Fibroblast of the aortic adventitia (primary cell): Measurements from ENCODE around the gene DCAF12. TPM values are rescaled to one million over a fixed set of nuclear protein-coding genes. Genes with fewer than 3 reads are reported as not detected.

Experiments used
- DNase-seq: peaks from one replicate; pipeline ENCODE4 v3.0.0-alpha.2; 2010; ENCODE audit warnings: low read depth
- H3K4me3 ChIP-seq: 2 replicates; pipeline ENCODE4 v1.5.1; 2011; ENCODE audit warnings: low read depth, mild to moderate bottlenecking, control low read depth, low read length, moderate library complexity
- total RNA-seq: library from RNA; depleted of rRNA; stranded (reverse); fragments of >200 nt; gene quantifications from 2 replicates; pipeline ENCODE4 v1.2.3, GENCODE V29; 2012; ENCODE audit warnings: low replicate concordance
- TF ChIP-seq, protein P1 (sequence below): IDR thresholded peaks from 2 replicates; pipeline ENCODE4 v1.5.1; 2011; ENCODE audit warnings: mild to moderate bottlenecking, low read length, control low read depth, inconsistent platforms; ENCODE audit not compliant: insufficient read depth

The DCAF12 gene
- total RNA-seq = 7.6 and 25.9 TPM in 2 replicates

DNA sequence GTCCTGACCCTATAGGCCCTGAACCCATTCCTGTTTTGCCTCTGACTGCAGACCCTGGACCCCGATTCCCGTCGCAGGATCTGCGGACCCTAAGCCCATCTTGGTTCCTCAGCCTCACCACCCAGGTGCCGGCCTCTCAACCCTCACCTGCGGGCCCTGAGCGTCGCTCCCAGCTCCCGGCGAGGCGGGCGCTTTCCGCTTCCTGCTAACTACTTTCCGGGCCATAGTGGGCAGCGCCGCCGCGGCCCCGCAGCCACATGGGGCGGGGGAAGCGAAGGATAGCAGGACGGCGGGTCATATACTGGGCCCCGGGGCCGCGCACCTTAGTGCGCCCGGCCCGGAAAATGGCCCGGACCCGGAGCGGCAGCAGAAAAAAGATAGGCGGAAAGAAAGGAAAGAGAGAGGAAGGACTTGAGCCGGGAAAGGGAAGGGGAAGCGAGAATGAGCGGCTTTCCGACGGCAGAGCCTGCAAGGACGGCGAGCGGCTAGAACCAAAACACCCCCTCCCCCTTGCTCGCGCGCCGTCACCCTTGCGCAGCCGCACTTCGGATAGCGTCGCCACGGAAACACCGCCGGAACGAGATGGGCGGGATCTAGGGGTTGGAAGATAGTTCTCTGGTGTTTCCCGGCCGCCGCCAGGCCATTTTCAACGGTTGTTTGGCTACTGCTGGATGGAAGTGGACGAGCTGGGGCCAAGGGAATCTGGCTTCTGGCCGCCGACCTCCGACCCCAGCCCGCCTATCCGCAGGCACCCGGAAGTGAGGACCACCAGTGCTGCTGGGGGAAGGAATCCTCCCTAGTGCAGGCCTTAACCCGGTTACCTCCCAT lies at the start of gene DCAF12:
Gene DCAF12 (minus strand): TSS at position 492 of the 828 bp plus-strand sequence. CDS start 267 bp downstream, at position 225.
- H3K4me3 ChIP-seq = peak within 1 kb of the TSS; percentile 98
- TF ChIP-seq, protein P1, sequence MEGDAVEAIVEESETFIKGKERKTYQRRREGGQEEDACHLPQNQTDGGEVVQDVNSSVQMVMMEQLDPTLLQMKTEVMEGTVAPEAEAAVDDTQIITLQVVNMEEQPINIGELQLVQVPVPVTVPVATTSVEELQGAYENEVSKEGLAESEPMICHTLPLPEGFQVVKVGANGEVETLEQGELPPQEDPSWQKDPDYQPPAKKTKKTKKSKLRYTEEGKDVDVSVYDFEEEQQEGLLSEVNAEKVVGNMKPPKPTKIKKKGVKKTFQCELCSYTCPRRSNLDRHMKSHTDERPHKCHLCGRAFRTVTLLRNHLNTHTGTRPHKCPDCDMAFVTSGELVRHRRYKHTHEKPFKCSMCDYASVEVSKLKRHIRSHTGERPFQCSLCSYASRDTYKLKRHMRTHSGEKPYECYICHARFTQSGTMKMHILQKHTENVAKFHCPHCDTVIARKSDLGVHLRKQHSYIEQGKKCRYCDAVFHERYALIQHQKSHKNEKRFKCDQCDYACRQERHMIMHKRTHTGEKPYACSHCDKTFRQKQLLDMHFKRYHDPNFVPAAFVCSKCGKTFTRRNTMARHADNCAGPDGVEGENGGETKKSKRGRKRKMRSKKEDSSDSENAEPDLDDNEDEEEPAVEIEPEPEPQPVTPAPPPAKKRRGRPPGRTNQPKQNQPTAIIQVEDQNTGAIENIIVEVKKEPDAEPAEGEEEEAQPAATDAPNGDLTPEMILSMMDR = peak; percentile 3
- peak; percentile 90 for DNase-seq

DNA sequence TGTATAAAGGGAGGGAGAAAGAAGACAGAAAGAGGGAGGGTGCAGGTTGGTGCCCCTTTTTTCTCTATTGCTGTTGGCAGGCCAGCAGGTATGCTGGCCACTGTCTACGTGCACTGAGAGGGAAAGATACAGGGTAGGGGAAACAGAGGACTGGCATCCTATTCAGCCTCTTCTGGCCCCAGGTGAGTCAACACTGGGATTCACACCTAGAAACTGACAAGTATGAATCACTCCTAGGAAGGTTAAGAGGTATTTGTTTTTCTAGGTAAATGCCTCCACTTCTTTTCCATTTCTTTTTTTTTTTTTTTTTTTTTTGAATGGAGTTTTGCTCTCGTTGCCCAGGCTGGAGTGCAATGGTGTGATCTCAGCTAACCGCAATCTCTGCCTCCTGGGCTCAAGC lies 49.6 kb upstream of the DCAF12 start:
- no peak for DNase-seq

DNA sequence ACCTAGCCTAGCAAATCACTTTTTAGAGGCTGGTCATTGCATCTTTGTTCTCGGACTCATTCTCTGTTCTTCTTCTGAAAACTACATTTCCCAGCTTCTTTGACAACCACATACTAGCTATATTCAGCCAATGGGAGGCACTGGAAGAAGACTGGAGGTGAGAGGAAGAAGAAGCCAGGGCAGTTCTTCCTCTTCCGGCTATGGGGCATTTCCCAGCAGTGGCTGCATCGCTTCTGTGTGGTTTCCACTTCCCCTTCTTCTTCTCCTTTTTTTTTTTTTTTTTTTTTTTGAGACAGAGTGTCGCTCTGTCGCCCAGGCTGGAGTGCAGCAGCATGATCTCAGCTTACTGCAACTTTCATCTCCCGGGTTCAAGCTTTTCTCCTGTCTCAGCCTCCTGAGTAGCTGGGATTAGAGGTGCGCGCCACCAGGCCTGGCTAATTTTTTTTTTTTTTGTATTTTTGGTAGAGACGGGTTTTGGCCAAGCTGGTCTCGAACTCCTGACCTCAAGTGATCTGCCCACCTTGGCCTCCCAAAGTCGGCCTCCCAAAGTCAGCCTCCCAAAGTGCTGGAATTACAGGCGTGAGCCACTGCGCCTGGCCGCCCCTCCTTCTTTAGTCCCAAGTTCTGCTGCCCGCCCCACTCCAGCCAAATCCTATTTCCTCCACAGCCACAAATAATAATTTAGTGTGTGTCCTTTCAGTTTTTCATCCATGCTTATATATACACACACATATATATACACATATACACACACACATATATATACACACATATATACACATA lies 45.4 kb upstream of the DCAF12 start:
- no peak for DNase-seq
- TF ChIP-seq, protein P1 = no peak
- no peak overlapping the region for H3K4me3 ChIP-seq

More for the DNA sequence above, 49.6 kb upstream of the DCAF12 start:
- H3K4me3 ChIP-seq = no peak overlapping the region
- TF ChIP-seq, protein P1 = no peak

DNA sequence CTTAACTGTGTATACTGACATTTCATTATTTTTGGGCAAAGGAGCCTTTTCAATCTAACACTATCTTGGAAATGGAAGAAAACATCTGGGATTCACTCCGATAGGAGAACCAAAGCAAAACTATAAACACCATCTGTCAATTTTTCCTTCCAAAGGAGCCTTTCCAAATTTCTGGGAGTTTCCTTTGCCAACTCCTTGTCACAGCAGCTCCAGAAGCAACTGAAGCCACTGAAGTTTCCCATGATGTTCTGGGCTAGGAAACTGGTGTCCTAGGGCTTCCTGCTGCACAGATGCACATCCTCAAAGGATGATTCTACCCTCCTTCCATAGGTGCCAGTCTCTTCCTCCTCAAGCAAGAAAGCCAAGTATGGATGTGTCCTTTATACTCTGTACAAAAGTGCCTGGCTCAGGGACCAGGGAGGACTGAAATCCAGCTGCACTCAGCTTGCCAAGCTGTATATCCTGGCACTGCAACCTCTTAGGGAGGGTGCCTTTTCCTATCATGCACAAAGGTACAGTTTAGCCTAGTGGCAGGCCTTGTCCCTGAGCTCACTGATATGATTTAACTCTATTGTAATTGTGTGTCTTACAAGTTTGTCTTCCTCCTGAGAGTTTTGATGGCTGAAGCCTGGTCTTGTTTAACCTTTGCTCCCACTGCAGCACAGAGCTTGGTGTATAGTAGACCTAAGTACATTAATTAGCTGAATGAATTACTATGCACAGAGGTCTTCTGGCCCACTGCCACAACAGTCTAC lies 43.9 kb upstream of the DCAF12 start:
- TF ChIP-seq, protein P1 = no peak
- no peak overlapping the region for H3K4me3 ChIP-seq
- no peak for DNase-seq

DNA sequence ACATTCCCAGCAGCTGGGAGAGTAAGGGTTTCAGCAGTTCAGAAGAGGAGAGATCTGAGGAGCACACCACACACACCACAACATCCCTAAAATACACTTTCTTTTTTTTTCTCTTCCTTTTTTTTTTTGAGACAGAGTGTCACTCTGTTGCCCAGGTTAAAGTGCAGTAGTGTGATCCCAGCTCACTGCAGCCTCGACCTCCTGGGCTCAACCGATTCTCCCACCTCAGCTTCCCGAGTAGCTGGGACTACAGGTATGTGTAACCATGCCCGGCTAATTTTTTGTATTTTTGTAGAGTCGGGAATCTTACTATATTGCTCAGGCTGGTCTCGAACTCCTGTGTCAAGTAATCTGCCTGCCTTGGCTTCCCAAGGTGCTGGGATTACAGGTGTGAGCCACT lies 42.6 kb upstream of the DCAF12 start:
- no peak for DNase-seq
- TF ChIP-seq, protein P1 = no peak

DNA sequence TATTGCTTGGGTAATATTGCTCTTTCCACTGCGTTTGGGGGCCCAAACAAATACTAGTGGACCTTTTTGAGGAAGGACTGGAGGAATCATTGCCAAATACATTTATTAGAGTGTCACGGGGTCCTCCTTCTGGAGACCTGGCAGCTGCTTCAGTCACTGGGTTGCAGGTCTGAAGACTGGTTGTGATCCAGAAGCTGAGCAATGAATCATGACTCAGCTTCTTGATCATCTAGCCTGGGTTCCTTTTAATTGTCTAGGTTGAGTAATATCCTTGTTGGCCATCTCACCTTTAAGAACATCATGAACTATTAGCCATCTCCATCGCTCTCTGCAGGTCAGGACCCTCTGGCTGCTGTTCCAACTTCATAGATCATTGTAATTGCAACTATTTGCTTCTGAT lies 36.9 kb upstream of the DCAF12 start:
- TF ChIP-seq, protein P1 = no peak
- no peak overlapping the region for H3K4me3 ChIP-seq

More for the DNA sequence above, 42.6 kb upstream of the DCAF12 start:
- H3K4me3 ChIP-seq = no peak overlapping the region

More for the DNA sequence above, 36.9 kb upstream of the DCAF12 start:
- peak; percentile 60 for DNase-seq
